HG03558 (cell line): ENCODE measurements around the gene METTL8.

ENCODE experiments used
- ATAC-seq: cut with Tn5 transposase; IDR thresholded peaks from one replicate; pipeline ENCODE4 v1.9.1; 2021; ENCODE audit warnings: moderate number of reproducible peaks; ENCODE audit not compliant: unreplicated experiment; ENCODE audit errors: extremely low read depth

METTL8 gene

GRCh38 chr2:171271971-171272436 is 161.8 kb downstream of the METTL8 start:
- ATAC-seq, result no peak

GRCh38 chr2:171271386-171271785 is 162.4 kb downstream of the METTL8 start:
- ATAC-seq, result no peak

GRCh38 chr2:171267855-171268629 is 165.7 kb downstream of the METTL8 start:
- ATAC-seq, result no peak
